HepG2 (cell line): ENCODE measurements around the gene SLC22A23. TPM values are rescaled to one million over a fixed set of nuclear protein-coding genes. Genes with fewer than 3 reads are reported as not detected.

ENCODE experiments used
- ATAC-seq: fragments of 200-7000 bp; cut with Tn5 transposase; 3 replicates; pipeline ENCODE4 v1.9.1; 2020; ENCODE audit warnings: mild to moderate bottlenecking, moderate library complexity
- BruUV-seq: library from RNA; stranded (reverse); fragments of 400-500 nt; replicated peaks from 2 replicates; lab custom pipeline; 2021; lab: Mats Ljungman, UMichigan
- CTCF ChIA-PET: fragments of 300-600 bp; formaldehyde crosslinking; extraction: SDS; loops from one replicate; lab custom pipeline; 2021; ENCODE audit warnings: low total read pairs, inconsistent platforms, low intra/inter-chr PET ratio; lab: Yijun Ruan, JAX
- POLR2A ChIA-PET: fragments of 350-600 bp; sonication (Branson Sonifier 250); formaldehyde crosslinking; loops from one replicate; lab custom pipeline; 2020; ENCODE audit warnings: antibody characterized with exemption, inconsistent platforms; lab: Yijun Ruan, JAX
- DNase-seq: peaks from one replicate; pipeline ENCODE4 v3.0.0-alpha.2; 2015; ENCODE audit warnings: low spot score
- FAIRE-seq: peaks from 3 replicates; lab custom pipeline; 2011; peaks lifted over from hg19 to GRCh38; lab: Jason Lieb, UNC
- H2AFZ ChIP-seq: one replicate; pipeline ENCODE4 v1.6.1; 2011; ENCODE audit warnings: low read length, inconsistent platforms
- H3K27ac ChIP-seq: fragments of 300-600 bp; 3 replicates; pipeline ENCODE4 v1.8.0; 2011; ENCODE audit warnings: mixed run types, mild to moderate bottlenecking, mixed read lengths, low read length, inconsistent platforms; ENCODE audit not compliant: insufficient read depth; ENCODE audit errors: extremely low read length
- H3K27me3 ChIP-seq, 2 experiments: fragments of 200-600 bp in 1 of 2; 2 replicates in 1 of 2; 3 replicates in 1 of 2; pipeline versions ENCODE4 v1.6.0 to v1.8.0; 2011; ENCODE audit warnings: low read length in 2 of 2, mild to moderate bottlenecking in 2 of 2, moderate library complexity in 2 of 2, inconsistent platforms in 1 of 2; ENCODE audit not compliant: insufficient read depth in 2 of 2, control insufficient read depth in 1 of 2
- H3K36me3 ChIP-seq, 2 experiments: fragments of 200-600 bp in 1 of 2; replicated peaks in 1 of 2; 2 replicates in 1 of 2; 3 replicates in 1 of 2; pipeline versions ENCODE4 v1.5.1 to v1.8.0; 2011; ENCODE audit warnings: low read length in 2 of 2, inconsistent platforms in 1 of 2; ENCODE audit not compliant: insufficient read depth in 2 of 2, control insufficient read depth in 1 of 2
- H3K4me1 ChIP-seq: 2 replicates; pipeline ENCODE4 v1.5.1; 2012; ENCODE audit warnings: low read length, inconsistent platforms; ENCODE audit not compliant: insufficient read depth
- H3K4me2 ChIP-seq: 2 replicates; pipeline ENCODE4 v1.6.0; 2011; ENCODE audit warnings: low read depth, low read length, inconsistent platforms
- H3K4me3 ChIP-seq, 3 experiments: fragments of 200-600 bp in 1 of 3; sonication (generic), shearing (Covaris generic) in 1 of 3; replicated peaks in 1 of 3; 2 replicates each; pipeline ENCODE4 v1.5.1; 2011 to 2016; ENCODE audit warnings: low read length in 3 of 3, inconsistent platforms in 2 of 3, low read depth in 2 of 3, mild to moderate bottlenecking in 2 of 3, control low read depth in 1 of 3, mixed read lengths in 1 of 3; ENCODE audit not compliant: insufficient read depth in 1 of 3
- H3K79me2 ChIP-seq: one replicate; pipeline ENCODE4 v1.6.1; 2011; ENCODE audit warnings: low read length, inconsistent platforms; ENCODE audit not compliant: insufficient read depth
- H3K9ac ChIP-seq: 2 replicates; pipeline ENCODE4 v1.6.0; 2011; ENCODE audit warnings: mild to moderate bottlenecking, low read depth, low read length, inconsistent platforms; ENCODE audit not compliant: insufficient read depth
- H3K9me3 ChIP-seq: 2 replicates; pipeline ENCODE4 v1.5.1; 2012; ENCODE audit warnings: mild to moderate bottlenecking, low read length
- H4K20me1 ChIP-seq: 2 replicates; pipeline ENCODE4 v1.6.0; 2011; ENCODE audit warnings: inconsistent platforms, mild to moderate bottlenecking, low read length, moderate library complexity; ENCODE audit not compliant: insufficient read depth
- ARID4A ChIP-seq: sonication (generic); formaldehyde crosslinking; IDR thresholded peaks from 2 replicates; pipeline ENCODE4 v1.5.0; 2020; ENCODE audit warnings: mild to moderate bottlenecking, missing genetic modification reagents, borderline replicate concordance
- CAMTA2 ChIP-seq: sonication (generic); formaldehyde crosslinking; IDR thresholded peaks from 2 replicates; pipeline ENCODE4 v1.4.0; 2020; ENCODE audit warnings: mild to moderate bottlenecking, missing genetic modification reagents, borderline replicate concordance
- NFKBIZ ChIP-seq: IDR thresholded peaks from 2 replicates; pipeline ENCODE4 v1.6.1; 2018; ENCODE audit warnings: missing genetic modification reagents, missing compliant biosample characterization
- PATZ1 ChIP-seq: sonication (generic); formaldehyde crosslinking; IDR thresholded peaks from 2 replicates; pipeline ENCODE4 v1.4.0; 2020; ENCODE audit warnings: missing genetic modification reagents
- PHF21A ChIP-seq: sonication (generic); formaldehyde crosslinking; IDR thresholded peaks from 2 replicates; pipeline ENCODE4 v1.5.0; 2020; ENCODE audit warnings: mild to moderate bottlenecking, missing genetic modification reagents
- TARDBP ChIP-seq: sonication (generic); formaldehyde crosslinking; IDR thresholded peaks from 2 replicates; pipeline ENCODE4 v1.8.0; 2022; ENCODE audit warnings: mild to moderate bottlenecking, missing genetic modification reagents
- ZNF484 ChIP-seq: sonication (generic); formaldehyde crosslinking; IDR thresholded peaks from 2 replicates; pipeline ENCODE4 v1.5.1; 2020; ENCODE audit warnings: mild to moderate bottlenecking, low read depth, missing genetic modification reagents, borderline replicate concordance
- ZNF543 ChIP-seq: sonication (generic); formaldehyde crosslinking; IDR thresholded peaks from 2 replicates; pipeline ENCODE4 v1.4.0; 2020; ENCODE audit warnings: mild to moderate bottlenecking, missing genetic modification reagents
- WGBS: methylation state at CpG from one replicate; pipeline ENCODE4 v1.1.6; 2017; ENCODE audit warnings: low lambda C conversion rate; 5-methylcytosine and 5-hydroxymethylcytosine counted together
- in situ Hi-C: cut with HindIII; loops from 2 replicates; pipeline ENCODE4 v1.10.0; 2017; ENCODE audit warnings: low pct_unique_long_range_greater_than_20kb; ENCODE audit not compliant: extremely low pct_ligation_motif_present
- intact Hi-C: fragments of 100-400 bp; cut with micrococcal nuclease; formaldehyde crosslinking; loops from one replicate; pipeline ENCODE4 v1.10.0; 2022; ENCODE audit not compliant: unreplicated experiment
- polyA plus RNA-seq, 8 experiments: library from polyadenylated mRNA; depleted of rRNA in 3 of 8; stranded (reverse) in 7 of 8; unstranded in 1 of 8; fragments of >200 nt; fragmentation: Illumina TruSeq in 4 of 8; extraction: Trizol in 4 of 8; gene quantifications; 2 replicates each; pipeline versions ENCODE4 v1.2.1 to v1.2.3, GENCODE V29; 2011 to 2016; ENCODE audit warnings: low read depth in 4 of 8, missing spikeins in 1 of 8, mixed read lengths in 1 of 8; ENCODE audit not compliant: insufficient read depth in 1 of 8
- total RNA-seq, 5 experiments: library from RNA; depleted of rRNA; stranded (reverse); fragments of >200 nt; fragmentation: Illumina TruSeq; extraction: Trizol; gene quantifications; 2 replicates each; pipeline ENCODE4 v1.2.3, GENCODE V29; 2016; ENCODE audit warnings: low read depth in 1 of 5
- TF ChIP-seq, protein P1 (sequence below): sonication (generic); formaldehyde crosslinking; IDR thresholded peaks from 2 replicates; pipeline ENCODE4 v1.5.1; 2020; ENCODE audit warnings: missing genetic modification reagents, mild to moderate bottlenecking, borderline replicate concordance
- TF ChIP-seq, protein P2 (sequence below): sonication (generic); formaldehyde crosslinking; IDR thresholded peaks from 2 replicates; pipeline ENCODE4 v1.5.0; 2020; ENCODE audit warnings: mild to moderate bottlenecking, missing genetic modification reagents

The SLC22A23 gene
- total and polyA plus RNA-seq, 2 of the 13 experiments (the other 11 are each of a cell fraction or from before 2014, with no cell fraction given): 11.8 to 17.5 TPM

GRCh38 chr6:3421143-3421542, 35.7 kb downstream of the SLC22A23 start (continued):
- no peak for TF ChIP-seq ARID4A (CRISPR knock-in tag)
- no peak for TF ChIP-seq NFKBIZ (CRISPR knock-in tag)
- TF ChIP-seq PHF21A: no peak
- no peak for TF ChIP-seq CAMTA2 (CRISPR knock-in tag)

- 43% methylated on average over 3 of the region's 3 CpGs for WGBS
- H2AFZ ChIP-seq: no peak overlapping the region
- ATAC-seq (peak; percentile 87), DNase-seq (peak; percentile 87), FAIRE-seq (peak; percentile 81)
- peaks cover 10 to 35% of the 10 kb centered on the region in 2 experiments; a peak in 4 of 5 replicates for H3K36me3 ChIP-seq
- CTCF ChIA-PET: no interaction called here
- H4K20me1 ChIP-seq: 0 out of 2 replicates have a peak, but pooled peaks cover 2% of the 10 kb centered on the region
- H3K79me2 ChIP-seq: peaks cover 63% of the 10 kb centered on the region
- peaks cover 62% of the 10 kb centered on the region for H3K4me1 ChIP-seq
- H3K9me3 ChIP-seq: no peaks in the 10 kb centered on the region
- peak overlapping the region; percentile 45 for H3K9ac ChIP-seq
- no TSS peak for BruUV-seq
- in situ Hi-C loops (loop anchor here (5.0 kb wide), 1 partner anchor 33 kb away; no protein-coding TSS in a partner anchor), intact Hi-C loops (loop anchor here (10.0 kb wide), 1 partner anchor 85 kb away; no protein-coding TSS in a partner anchor)
- H3K4me2 ChIP-seq: peak overlapping the region; percentile 52
- POLR2A ChIA-PET: interaction anchor here (1.0 to 1.7 kb wide), 4 partner anchors 10 to 53 kb away, joined by 3 to 5 read pairs (median 4); no protein-coding TSS in a partner anchor
- H3K27me3 ChIP-seq: no peaks in the 10 kb centered on the region
- H3K4me3 ChIP-seq: no peak overlapping the region; a peak in 1 of 6 replicates
- peak overlapping the region; percentile 81 for H3K27ac ChIP-seq
- TF ChIP-seq PATZ1 (CRISPR knock-in tag): peak; percentile 64
- TF ChIP-seq, protein P1, sequence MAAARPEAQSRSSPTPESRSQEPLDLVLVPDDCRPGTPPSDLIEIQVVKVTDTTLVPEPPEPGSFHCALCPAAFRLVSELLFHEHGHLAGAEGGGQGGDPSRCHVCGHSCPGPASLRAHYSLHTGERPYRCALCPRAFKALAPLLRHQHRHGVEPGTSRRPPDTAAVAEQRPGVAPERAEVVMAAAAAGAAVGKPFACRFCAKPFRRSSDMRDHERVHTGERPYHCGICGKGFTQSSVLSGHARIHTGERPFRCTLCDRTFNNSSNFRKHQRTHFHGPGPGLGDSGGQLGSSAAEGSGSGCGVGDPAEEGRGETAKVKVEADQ (CRISPR knock-in tag): 0 out of 2 replicates have a peak, but pooled peaks have one; percentile 25
- no peak for TF ChIP-seq ZNF543
- no peak for TF ChIP-seq ZNF484
- TF ChIP-seq, protein P2, sequence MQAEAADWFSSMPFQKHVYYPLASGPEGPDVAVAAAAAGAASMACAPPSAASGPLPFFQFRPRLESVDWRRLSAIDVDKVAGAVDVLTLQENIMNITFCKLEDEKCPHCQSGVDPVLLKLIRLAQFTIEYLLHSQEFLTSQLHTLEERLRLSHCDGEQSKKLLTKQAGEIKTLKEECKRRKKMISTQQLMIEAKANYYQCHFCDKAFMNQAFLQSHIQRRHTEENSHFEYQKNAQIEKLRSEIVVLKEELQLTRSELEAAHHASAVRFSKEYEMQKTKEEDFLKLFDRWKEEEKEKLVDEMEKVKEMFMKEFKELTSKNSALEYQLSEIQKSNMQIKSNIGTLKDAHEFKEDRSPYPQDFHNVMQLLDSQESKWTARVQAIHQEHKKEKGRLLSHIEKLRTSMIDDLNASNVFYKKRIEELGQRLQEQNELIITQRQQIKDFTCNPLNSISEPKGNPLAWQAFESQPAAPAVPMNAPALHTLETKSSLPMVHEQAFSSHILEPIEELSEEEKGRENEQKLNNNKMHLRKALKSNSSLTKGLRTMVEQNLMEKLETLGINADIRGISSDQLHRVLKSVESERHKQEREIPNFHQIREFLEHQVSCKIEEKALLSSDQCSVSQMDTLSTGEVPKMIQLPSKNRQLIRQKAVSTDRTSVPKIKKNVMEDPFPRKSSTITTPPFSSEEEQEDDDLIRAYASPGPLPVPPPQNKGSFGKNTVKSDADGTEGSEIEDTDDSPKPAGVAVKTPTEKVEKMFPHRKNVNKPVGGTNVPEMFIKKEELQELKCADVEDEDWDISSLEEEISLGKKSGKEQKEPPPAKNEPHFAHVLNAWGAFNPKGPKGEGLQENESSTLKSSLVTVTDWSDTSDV (CRISPR knock-in tag): no peak
- no peak for TF ChIP-seq TARDBP (CRISPR knock-in tag)
These were observed 37.1 kb downstream of the SLC22A23 start for GRCh38 chr6:3419624-3420272.
